Natural killer cell (primary cell): ENCODE results near the gene SCML1. TPM values are rescaled to one million over a fixed set of nuclear protein-coding genes. Genes with fewer than 3 reads are reported as not detected.

Source experiments
- ATAC-seq, 3 donors: fragments of 150-1000 bp in 2 of 3; fragments of 200-7000 bp in 1 of 3; cut with Tn5 transposase; 1 replicate in 1 of 3; 2 replicates in 2 of 3; pipeline ENCODE4 v1.10.0; 2021; ENCODE audit warnings: mild to moderate bottlenecking in 2 of 3, moderate library complexity in 2 of 3
- DNase-seq, 2 donors: peaks; one replicate each; pipeline versions ENCODE4 v3.0.0 to v3.0.0-alpha.2; 2013 to 2021; ENCODE audit warnings: mixed read lengths in 1 of 2
- H3K27ac ChIP-seq: one replicate; pipeline ENCODE4 v1.5.1; 2013; ENCODE audit warnings: mild to moderate bottlenecking, low read length
- H3K27me3 ChIP-seq: one replicate; pipeline ENCODE4 v1.6.1; 2013; ENCODE audit warnings: low read length; ENCODE audit not compliant: control insufficient read depth, insufficient read depth
- H3K36me3 ChIP-seq: one replicate; pipeline ENCODE4 v1.6.1; 2013; ENCODE audit warnings: low read length; ENCODE audit not compliant: control insufficient read depth, insufficient read depth
- H3K4me1 ChIP-seq: one replicate; pipeline ENCODE4 v1.6.1; 2013; ENCODE audit warnings: low read length; ENCODE audit not compliant: control insufficient read depth, insufficient read depth
- H3K4me3 ChIP-seq: one replicate; pipeline ENCODE4 v1.5.1; 2013; ENCODE audit warnings: low read length
- H3K9me3 ChIP-seq: one replicate; pipeline ENCODE4 v1.6.1; 2013; ENCODE audit warnings: low read length; ENCODE audit not compliant: control insufficient read depth, insufficient read depth
- H3K27ac Mint-ChIP-seq, 2 donors: one replicate each; pipeline ENCODE4 v1.8.0; 2022; ENCODE audit warnings: mild to moderate bottlenecking in 2 of 2, mixed read lengths in 2 of 2, moderate library complexity in 1 of 2
- H3K27me3 Mint-ChIP-seq, 2 donors: one replicate each; pipeline ENCODE4 v1.8.0; 2022; ENCODE audit warnings: low read depth in 2 of 2, mixed read lengths in 2 of 2
- H3K36me3 Mint-ChIP-seq: one replicate; pipeline ENCODE4 v1.8.0; 2022; ENCODE audit warnings: mixed read lengths
- H3K4me1 Mint-ChIP-seq, 2 donors: one replicate each; pipeline ENCODE4 v1.8.0; 2022; ENCODE audit warnings: mixed read lengths in 2 of 2
- H3K4me3 Mint-ChIP-seq: one replicate; pipeline ENCODE4 v1.8.0; 2022; ENCODE audit warnings: mild to moderate bottlenecking, moderate library complexity, mixed read lengths
- H3K9me3 Mint-ChIP-seq, 2 donors: one replicate each; pipeline ENCODE4 v1.8.0; 2022; ENCODE audit warnings: mixed read lengths in 2 of 2
- CTCF ChIP-seq: fragments of 200-600 bp; IDR thresholded peaks from one replicate; pipeline ENCODE4 v1.8.0; 2022; ENCODE audit warnings: antibody characterized with exemption
- WGBS: methylation state at CpG from one replicate; pipeline ENCODE4 v1.1.7; 2013; ENCODE audit warnings: missing lambda C conversion rate; ENCODE audit not compliant: insufficient coverage; 5-methylcytosine and 5-hydroxymethylcytosine counted together
- intact Hi-C: fragments of 100-400 bp; cut with micrococcal nuclease; formaldehyde crosslinking; loops from one replicate; pipeline ENCODE4 v1.14.2; 2022
- total RNA-seq, 4 donors: library from RNA; stranded (reverse); fragments of 120-200 nt in 1 of 4; gene quantifications; one replicate each; pipeline versions ENCODE4 v1.2.3 to v1.2.4, GENCODE V29; 2013 to 2022

Gene SCML1
- total RNA-seq, result 1 to 10 TPM; 4.5 to 6.9 (median 4.6) TPM
- 8.5 TPM for total RNA-seq (2013)

GRCh38 chrX:17736856-17737709 lies at the start of gene SCML1:
TSS of gene SCML1 (plus strand) at chrX:17737493. CDS start at chrX:17744187, 6,694 bp downstream.
- 2% methylated on average over 51 of the region's 67 CpGs for WGBS
- peaks cover 24% of the 10 kb centered on the region for H3K4me1 ChIP-seq
- no peaks in the 10 kb centered on the region for H3K9me3 Mint-ChIP-seq
- H3K4me3 ChIP-seq, result peak within 1 kb of the TSS; percentile 57
- H3K27ac ChIP-seq, result peak within 1 kb of the TSS; percentile 59
- peak within 1 kb of the TSS; percentile 78 to 80 for H3K27ac Mint-ChIP-seq
- ATAC-seq (peak; percentile 66 to 81 (median 71)), DNase-seq (peak; percentile 58 to 89)
- H3K4me3 Mint-ChIP-seq, result peak within 1 kb of the TSS; percentile 85
- no peaks in the 10 kb centered on the region for H3K9me3 ChIP-seq
- H3K4me1 Mint-ChIP-seq, result peaks cover 19 to 20% of the 10 kb centered on the region in 2 donors
- no peaks in the 10 kb centered on the region for H3K36me3 Mint-ChIP-seq
- H3K27me3 ChIP-seq, result no peaks in the 10 kb centered on the region
- no peaks in the 10 kb centered on the region for H3K36me3 ChIP-seq
- TF ChIP-seq CTCF, result no peak
- intact Hi-C loops, result no loop called here
- peaks cover 20 to 44% of the 10 kb centered on the region in 2 donors for H3K27me3 Mint-ChIP-seq

GRCh38 chrX:17687648-17688047 lies 49.6 kb upstream of the SCML1 start:
- Mint-ChIP-seq H3K4me1 (peaks cover 5 to 11% of the 10 kb centered on the region in 2 donors), H3K27me3 (peaks cover 0 to 18% of the 10 kb centered on the region in 2 donors), H3K27ac (no peak overlapping the region), H3K36me3 (no peaks in the 10 kb centered on the region), H3K4me3 (no peak overlapping the region), H3K9me3 (no peaks in the 10 kb centered on the region)
- Histone ChIP-seq H3K27me3 (no peaks in the 10 kb centered on the region), H3K27ac (no peak overlapping the region), H3K4me3 (no peak overlapping the region), H3K4me1 (peaks cover 2% of the 10 kb centered on the region), H3K9me3 (no peaks in the 10 kb centered on the region), H3K36me3 (no peaks in the 10 kb centered on the region)
- TF ChIP-seq CTCF, result no peak
- ATAC-seq (no peak), DNase-seq (no peak)
- intact Hi-C loops, result no loop called here
- WGBS, result 93% methylated on average over 12 of the region's 14 CpGs

- Mint-ChIP-seq H3K4me1 (no peaks in the 10 kb centered on the region), H3K27me3 (peaks cover 0 to 28% of the 10 kb centered on the region in 2 donors), H3K27ac (no peak overlapping the region), H3K4me3 (no peak overlapping the region), H3K9me3 (no peaks in the 10 kb centered on the region), H3K36me3 (no peaks in the 10 kb centered on the region)
- intact Hi-C loops, result loop anchor here (1.0 to 5.0 kb wide), 2 partner anchors 153 to 448 kb away; no protein-coding TSS in a partner anchor
- H3K36me3 ChIP-seq, result no peaks in the 10 kb centered on the region
- H3K4me1 ChIP-seq, result no peaks in the 10 kb centered on the region
- DNase-seq (peak in 1 of 2 donors; percentile 69), ATAC-seq (peak in 2 of 3 donors; percentile 47 to 68)
- no peak overlapping the region for H3K4me3 ChIP-seq
- WGBS, result 0% methylated on average over 2 of the region's 4 CpGs
- TF ChIP-seq CTCF, result peak; percentile 21
- H3K9me3 ChIP-seq, result no peaks in the 10 kb centered on the region
- no peaks in the 10 kb centered on the region for H3K27me3 ChIP-seq
- H3K27ac ChIP-seq, result no peak overlapping the region
These were observed 47.3 kb upstream of the SCML1 start for GRCh38 chrX:17689971-17690409.
